Effector memory CD8-positive, alpha-beta T cell (primary cell): ENCODE data around the gene CNST.
"Not testable (repeated sequence)": the region's sequence is repeated elsewhere in the genome, so short reads cannot be mapped to it uniquely, and the experiment has no call there.

ENCODE experiments used
- ATAC-seq: fragments of 150-1000 bp; cut with Tn5 transposase; replicated peaks from 2 replicates; pipeline ENCODE4 v1.10.0; 2021; ENCODE audit warnings: mild to moderate bottlenecking, moderate library complexity
- DNase-seq, 3 experiments: peaks; one replicate each; pipeline ENCODE4 v3.0.0; 2021
- H3K27ac Mint-ChIP-seq, 2 donors: one replicate each; pipeline ENCODE4 v1.8.0; 2022; ENCODE audit warnings: mild to moderate bottlenecking in 2 of 2, mixed read lengths in 2 of 2, moderate library complexity in 2 of 2
- H3K27me3 Mint-ChIP-seq, 2 donors: one replicate each; pipeline ENCODE4 v1.8.0; 2022; ENCODE audit warnings: mixed read lengths in 2 of 2
- H3K36me3 Mint-ChIP-seq: one replicate; pipeline ENCODE4 v1.8.0; 2022; ENCODE audit warnings: mild to moderate bottlenecking, moderate library complexity, mixed read lengths; ENCODE audit not compliant: insufficient read depth
- H3K4me1 Mint-ChIP-seq, 2 donors: one replicate each; pipeline ENCODE4 v1.8.0; 2022; ENCODE audit warnings: low read depth in 2 of 2, mixed read lengths in 2 of 2
- H3K4me3 Mint-ChIP-seq, 2 donors: one replicate each; pipeline ENCODE4 v1.8.0; 2022; ENCODE audit warnings: mild to moderate bottlenecking in 2 of 2, mixed read lengths in 2 of 2, moderate library complexity in 2 of 2
- H3K9me3 Mint-ChIP-seq, 2 donors: one replicate each; pipeline ENCODE4 v1.8.0; 2022; ENCODE audit warnings: mixed read lengths in 2 of 2

CNST gene

GRCh38 chr1:246689409-246690008 lies 123.3 kb downstream of the CNST start:
- Mint-ChIP-seq H3K9me3 (peaks cover 0 to 3% of the 10 kb centered on the region in 2 donors), H3K27me3 (peaks cover 8 to 14% of the 10 kb centered on the region in 2 donors), H3K36me3 (peaks cover 4% of the 10 kb centered on the region), H3K4me1 (peaks cover 0 to 2% of the 10 kb centered on the region in 2 donors), H3K4me3 (no peak overlapping the region), H3K27ac (no peak overlapping the region)
- peak; percentile 84 for ATAC-seq
- peak; percentile 12 to 28 (median 28) for DNase-seq

- DNase-seq (no peak), ATAC-seq (no peak)
- Mint-ChIP-seq H3K4me3 (no peak overlapping the region), H3K36me3 (peaks cover 4% of the 10 kb centered on the region), H3K27ac (no peak overlapping the region), H3K27me3 (peaks cover 8 to 14% of the 10 kb centered on the region in 2 donors), H3K9me3 (peaks cover 0 to 8% of the 10 kb centered on the region in 2 donors), H3K4me1 (peaks cover 0 to 2% of the 10 kb centered on the region in 2 donors)
These were observed 123.8 kb downstream of the CNST start for GRCh38 chr1:246690100-246690499.

- Mint-ChIP-seq H3K27me3 (peaks cover 5 to 8% of the 10 kb centered on the region in 2 donors), H3K9me3 (peaks cover 0 to 8% of the 10 kb centered on the region in 2 donors), H3K4me1 (peaks cover 2 to 3% of the 10 kb centered on the region in 2 donors), H3K4me3 (no peak overlapping the region), H3K36me3 (peaks cover 8% of the 10 kb centered on the region), H3K27ac (peak overlapping the region; percentile 20 to 93)
- ATAC-seq: no peak
- DNase-seq: no peak
These were observed 125.6 kb downstream of the CNST start for GRCh38 chr1:246691622-246692495.

- H3K9me3 Mint-ChIP-seq, DNase-seq, H3K36me3 Mint-ChIP-seq, H3K27me3 Mint-ChIP-seq, H3K4me3 Mint-ChIP-seq, ATAC-seq: not testable (repeated sequence)
- peak overlapping the region in 1 of 2 donors; percentile 26 for H3K27ac Mint-ChIP-seq
- peaks cover 7 to 11% of the 10 kb centered on the region in 2 donors for H3K4me1 Mint-ChIP-seq
These were observed 128.1 kb downstream of the CNST start for GRCh38 chr1:246694213-246694895.

- no peak for ATAC-seq
- Mint-ChIP-seq H3K36me3 (peaks cover 8% of the 10 kb centered on the region), H3K4me1 (peaks cover 8 to 11% of the 10 kb centered on the region in 2 donors), H3K27ac (no peak overlapping the region), H3K27me3 (no peaks in the 10 kb centered on the region), H3K9me3 (peaks cover 0 to 8% of the 10 kb centered on the region in 2 donors), H3K4me3 (no peak overlapping the region)
- no peak for DNase-seq
These were observed 128.9 kb downstream of the CNST start for GRCh38 chr1:246695136-246695535.

GRCh38 chr1:246695666-246696065 lies 129.4 kb downstream of the CNST start:
- peaks cover 0 to 8% of the 10 kb centered on the region in 2 donors for H3K9me3 Mint-ChIP-seq
- no peaks in the 10 kb centered on the region for H3K27me3 Mint-ChIP-seq
- DNase-seq (no peak), ATAC-seq (no peak)
- peaks cover 8 to 11% of the 10 kb centered on the region in 2 donors for H3K4me1 Mint-ChIP-seq
- H3K27ac Mint-ChIP-seq: no peak overlapping the region
- H3K36me3 Mint-ChIP-seq: peaks cover 8% of the 10 kb centered on the region
- no peak overlapping the region for H3K4me3 Mint-ChIP-seq

- peaks cover 0 to 7% of the 10 kb centered on the region in 2 donors for H3K9me3 Mint-ChIP-seq
- peaks cover 8 to 9% of the 10 kb centered on the region in 2 donors for H3K4me1 Mint-ChIP-seq
These were observed 132.3 kb downstream of the CNST start for GRCh38 chr1:246698466-246699094.

GRCh38 chr1:246699095-246699735 lies 133.0 kb downstream of the CNST start:
- H3K4me3 Mint-ChIP-seq: peak overlapping the region; percentile 72 to 79
- H3K27ac Mint-ChIP-seq: peak overlapping the region; percentile 7 to 88
- ATAC-seq: peak; percentile 93

More at GRCh38 chr1:246698466-246699094, 132.3 kb downstream of the CNST start:
- peaks cover 2 to 3% of the 10 kb centered on the region in 2 donors for H3K27me3 Mint-ChIP-seq
- peak overlapping the region; percentile 72 to 79 for H3K4me3 Mint-ChIP-seq
- DNase-seq: no peak
- peak overlapping the region; percentile 7 to 88 for H3K27ac Mint-ChIP-seq
- no peak for ATAC-seq
- H3K36me3 Mint-ChIP-seq: peaks cover 8% of the 10 kb centered on the region

GRCh38 chr1:246703581-246703980 lies 137.3 kb downstream of the CNST start:
- no peak for ATAC-seq
- DNase-seq: no peak

More at GRCh38 chr1:246699095-246699735, 133.0 kb downstream of the CNST start:
- Mint-ChIP-seq H3K4me1 (peaks cover 8 to 9% of the 10 kb centered on the region in 2 donors), H3K27me3 (peaks cover 8% of the 10 kb centered on the region in 2 donors), H3K36me3 (peaks cover 8% of the 10 kb centered on the region), H3K9me3 (peaks cover 0 to 7% of the 10 kb centered on the region in 2 donors)
- DNase-seq: peak; percentile 59 to 73 (median 73)

GRCh38 chr1:246705368-246705767 lies 139.1 kb downstream of the CNST start:
- no peak for ATAC-seq
- DNase-seq: no peak
- Mint-ChIP-seq H3K4me1 (no peaks in the 10 kb centered on the region), H3K36me3 (no peaks in the 10 kb centered on the region), H3K27ac (no peak overlapping the region), H3K4me3 (no peak overlapping the region), H3K27me3 (peaks cover 9 to 21% of the 10 kb centered on the region in 2 donors), H3K9me3 (peaks cover 0 to 2% of the 10 kb centered on the region in 2 donors)

More at GRCh38 chr1:246703581-246703980, 137.3 kb downstream of the CNST start:
- H3K9me3 Mint-ChIP-seq: no peaks in the 10 kb centered on the region
- peaks cover 5 to 7% of the 10 kb centered on the region in 2 donors for H3K4me1 Mint-ChIP-seq
- peaks cover 9 to 14% of the 10 kb centered on the region in 2 donors for H3K27me3 Mint-ChIP-seq
- no peak overlapping the region for H3K4me3 Mint-ChIP-seq
- no peak overlapping the region for H3K27ac Mint-ChIP-seq
- H3K36me3 Mint-ChIP-seq: no peaks in the 10 kb centered on the region

GRCh38 chr1:246708166-246708565 lies 141.9 kb downstream of the CNST start:
- DNase-seq (no peak), ATAC-seq (no peak)
- no peak overlapping the region for H3K27ac Mint-ChIP-seq
- H3K4me1 Mint-ChIP-seq: no peaks in the 10 kb centered on the region
- no peak overlapping the region for H3K4me3 Mint-ChIP-seq
- H3K27me3 Mint-ChIP-seq: peaks cover 27 to 30% of the 10 kb centered on the region in 2 donors
- H3K36me3 Mint-ChIP-seq: no peaks in the 10 kb centered on the region
- H3K9me3 Mint-ChIP-seq: peaks cover 0 to 2% of the 10 kb centered on the region in 2 donors

GRCh38 chr1:246709196-246709595 lies 142.9 kb downstream of the CNST start:
- ATAC-seq (no peak), DNase-seq (no peak)
- H3K4me3 Mint-ChIP-seq: no peak overlapping the region
- H3K36me3 Mint-ChIP-seq: no peaks in the 10 kb centered on the region
- H3K4me1 Mint-ChIP-seq: no peaks in the 10 kb centered on the region
- H3K9me3 Mint-ChIP-seq: peaks cover 0 to 2% of the 10 kb centered on the region in 2 donors
- no peak overlapping the region for H3K27ac Mint-ChIP-seq
- H3K27me3 Mint-ChIP-seq: peaks cover 19 to 22% of the 10 kb centered on the region in 2 donors
